NOMO-1 treated with DMSO at 0.1 percent for 48 hours (cell line): ENCODE results near the gene HNRNPR.
"Not testable (repeated sequence)": the region's sequence is repeated elsewhere in the genome, so short reads cannot be mapped to it uniquely, and the experiment has no call there.

Experiments used
- DNase-seq: peaks from one replicate; lab custom pipeline; 2025; ENCODE audit not compliant: unreplicated experiment; lab: John Stamatoyannopoulos, UW

HNRNPR gene

DNA sequence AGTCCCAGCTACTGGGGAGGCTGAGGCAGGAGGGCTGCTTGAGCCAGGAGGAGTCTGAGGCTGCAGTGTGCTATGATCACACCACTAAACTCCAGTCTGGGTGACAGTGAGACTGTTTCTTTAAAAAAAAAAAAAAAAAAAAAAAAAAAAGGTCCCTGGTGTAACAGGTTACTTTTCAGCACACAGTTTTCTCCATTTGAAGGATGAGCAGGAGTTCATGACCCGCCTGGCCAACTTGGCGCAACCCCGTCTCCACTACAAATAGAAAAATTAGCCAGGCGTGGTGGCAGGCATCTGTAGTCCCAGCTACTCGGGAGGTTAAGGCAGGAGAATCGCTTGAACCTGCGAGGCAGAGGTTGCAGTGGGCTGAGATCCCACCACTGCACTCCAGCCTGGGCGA lies 12.4 kb downstream of the HNRNPR start:
- no peak for DNase-seq

- no peak for DNase-seq
These were observed 13.2 kb downstream of the HNRNPR start for GRCh38 chr1:23330846-23331245.

- no peak for DNase-seq
These were observed 18.7 kb downstream of the HNRNPR start for GRCh38 chr1:23325393-23325792.

GRCh38 chr1:23322770-23323169 lies 21.3 kb downstream of the HNRNPR start:
- no peak for DNase-seq

DNA sequence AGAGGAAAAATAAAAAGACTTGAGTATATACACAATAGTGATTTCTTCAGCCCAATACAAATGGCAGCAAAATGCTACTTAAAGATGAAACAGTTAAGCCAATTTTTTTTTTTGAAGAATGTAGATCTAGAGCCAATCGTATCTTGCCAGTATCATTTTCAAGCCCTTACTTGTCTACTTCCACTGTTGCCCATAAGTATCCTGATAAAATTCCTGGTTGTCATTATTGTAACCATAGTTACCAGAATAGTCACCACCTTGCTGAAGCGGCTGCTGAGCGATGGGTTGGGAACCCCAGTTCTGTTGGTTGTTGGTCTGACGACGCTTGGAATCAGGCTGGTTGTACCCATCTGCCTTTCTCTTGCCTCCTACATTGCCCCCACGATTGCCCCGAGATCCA lies 33.8 kb downstream of the HNRNPR start:
- not testable (repeated sequence) for DNase-seq

DNA sequence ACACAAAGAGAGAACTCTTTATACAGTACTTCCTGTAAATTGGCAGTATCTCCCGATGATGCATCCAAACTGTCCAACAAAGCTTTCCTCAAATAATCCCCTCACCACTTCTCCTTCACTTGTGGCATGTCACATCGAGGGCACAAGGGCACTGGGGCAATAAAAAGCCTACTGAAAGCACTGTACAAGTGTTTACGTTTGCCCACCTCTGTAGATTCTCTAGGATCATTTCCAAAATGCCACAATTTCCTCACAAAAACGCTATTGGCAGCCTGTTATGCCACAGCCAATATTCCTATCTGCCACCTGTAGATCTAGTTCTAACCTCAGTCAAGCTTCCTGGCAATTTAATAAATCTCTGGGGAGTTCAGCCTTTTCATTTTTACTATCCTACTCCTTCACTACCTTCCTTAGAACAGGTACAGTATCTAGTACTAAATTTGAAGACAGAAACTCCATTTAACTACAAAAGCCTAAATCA lies 39.9 kb downstream of the HNRNPR start:
- no peak for DNase-seq

DNA sequence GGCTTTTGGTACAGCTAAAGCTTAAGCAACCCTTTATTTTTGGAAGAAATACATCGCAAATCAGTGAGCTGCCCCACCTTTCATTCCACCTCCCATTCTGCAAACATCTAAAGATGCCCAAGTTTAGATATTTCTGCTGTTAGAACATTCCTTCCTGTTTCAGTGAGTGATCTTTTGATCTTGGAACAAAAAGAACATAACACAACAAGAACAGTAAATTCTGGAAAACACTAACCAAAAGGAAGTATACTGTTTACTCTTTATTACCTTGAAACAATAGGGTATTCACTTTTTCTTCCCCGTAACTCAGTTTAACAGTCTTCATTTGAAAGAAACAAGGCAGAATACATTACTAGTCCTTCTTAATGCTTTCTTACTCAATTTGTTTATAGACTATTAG lies 40.6 kb downstream of the HNRNPR start:
- no peak for DNase-seq

DNA sequence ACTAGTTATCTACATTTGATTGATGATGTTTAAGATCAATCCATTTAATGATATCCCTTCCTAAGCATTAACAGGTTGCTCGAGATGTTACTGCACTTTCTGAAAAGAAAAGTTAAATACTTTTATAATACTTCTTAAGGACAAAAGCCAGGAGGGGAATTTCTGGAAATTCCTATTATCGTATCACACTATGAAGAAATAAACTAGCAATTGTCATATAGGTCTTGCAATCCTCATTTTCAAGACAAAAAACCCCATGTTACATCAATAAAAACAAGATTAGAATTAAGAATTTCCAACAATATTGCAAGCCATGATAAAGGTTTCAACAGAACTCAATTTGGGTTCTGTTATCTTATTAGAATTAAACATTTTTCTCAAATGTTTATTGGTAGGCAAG lies 47.2 kb downstream of the HNRNPR start:
- DNase-seq, result no peak

GRCh38 chr1:23291706-23292105 lies 52.4 kb downstream of the HNRNPR start:
- DNase-seq, result no peak

DNA sequence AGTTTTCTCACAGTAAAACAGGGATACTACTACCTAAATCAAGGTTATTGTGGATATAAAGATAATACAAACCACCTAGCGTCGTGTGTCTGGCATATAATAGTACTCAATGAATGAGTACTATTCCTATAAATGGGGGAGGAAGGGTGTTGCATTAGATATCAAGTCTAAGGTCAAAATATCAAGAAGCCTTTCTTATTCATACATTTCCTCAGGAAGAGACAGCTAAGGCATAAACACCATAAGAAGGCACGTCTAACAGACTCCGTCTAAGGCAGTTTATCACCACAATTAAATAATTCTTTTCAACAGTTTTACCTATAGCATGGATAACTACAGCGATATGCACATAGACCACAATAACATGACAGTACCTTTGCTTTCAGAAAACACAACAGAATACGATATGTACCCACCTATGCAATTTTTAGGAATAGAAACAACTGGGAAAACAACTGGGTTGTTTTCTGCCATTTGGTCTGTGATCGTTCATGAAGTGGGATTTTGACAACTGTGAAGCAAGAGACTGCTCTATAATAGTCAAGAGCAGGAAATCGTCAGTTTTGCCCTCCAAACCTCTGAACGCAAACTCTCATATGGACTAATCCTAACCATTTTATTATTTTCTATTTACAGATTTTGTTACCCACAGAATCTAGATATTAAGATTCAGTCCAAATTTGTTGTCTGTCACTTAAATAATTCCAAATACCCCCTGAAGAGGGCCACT lies 53.1 kb downstream of the HNRNPR start:
- DNase-seq, result no peak

GRCh38 chr1:23288671-23289070 lies 55.4 kb downstream of the HNRNPR start:
- no peak for DNase-seq

DNA sequence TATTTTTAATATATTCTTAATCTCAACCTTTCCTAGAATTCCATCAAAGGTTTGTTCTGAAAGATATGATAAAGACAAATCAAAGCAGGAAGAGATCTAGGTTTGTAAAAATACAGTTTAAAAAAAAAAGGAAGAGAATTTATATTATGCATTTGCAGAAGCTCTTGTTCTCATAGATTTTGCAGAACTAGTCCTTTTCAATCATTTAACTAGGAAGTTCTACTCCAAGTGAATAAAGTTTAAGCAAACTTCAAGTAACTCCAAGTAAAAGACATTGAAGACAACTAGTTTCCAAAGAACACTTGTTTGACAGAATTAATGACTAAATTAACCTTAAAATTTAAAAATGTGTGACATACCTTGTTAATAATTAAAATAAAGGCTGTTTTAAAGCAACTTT lies 55.9 kb downstream of the HNRNPR start:
- DNase-seq, result peak; percentile 68

GRCh38 chr1:23286401-23286800 lies 57.7 kb downstream of the HNRNPR start:
- DNase-seq, result no peak

DNA sequence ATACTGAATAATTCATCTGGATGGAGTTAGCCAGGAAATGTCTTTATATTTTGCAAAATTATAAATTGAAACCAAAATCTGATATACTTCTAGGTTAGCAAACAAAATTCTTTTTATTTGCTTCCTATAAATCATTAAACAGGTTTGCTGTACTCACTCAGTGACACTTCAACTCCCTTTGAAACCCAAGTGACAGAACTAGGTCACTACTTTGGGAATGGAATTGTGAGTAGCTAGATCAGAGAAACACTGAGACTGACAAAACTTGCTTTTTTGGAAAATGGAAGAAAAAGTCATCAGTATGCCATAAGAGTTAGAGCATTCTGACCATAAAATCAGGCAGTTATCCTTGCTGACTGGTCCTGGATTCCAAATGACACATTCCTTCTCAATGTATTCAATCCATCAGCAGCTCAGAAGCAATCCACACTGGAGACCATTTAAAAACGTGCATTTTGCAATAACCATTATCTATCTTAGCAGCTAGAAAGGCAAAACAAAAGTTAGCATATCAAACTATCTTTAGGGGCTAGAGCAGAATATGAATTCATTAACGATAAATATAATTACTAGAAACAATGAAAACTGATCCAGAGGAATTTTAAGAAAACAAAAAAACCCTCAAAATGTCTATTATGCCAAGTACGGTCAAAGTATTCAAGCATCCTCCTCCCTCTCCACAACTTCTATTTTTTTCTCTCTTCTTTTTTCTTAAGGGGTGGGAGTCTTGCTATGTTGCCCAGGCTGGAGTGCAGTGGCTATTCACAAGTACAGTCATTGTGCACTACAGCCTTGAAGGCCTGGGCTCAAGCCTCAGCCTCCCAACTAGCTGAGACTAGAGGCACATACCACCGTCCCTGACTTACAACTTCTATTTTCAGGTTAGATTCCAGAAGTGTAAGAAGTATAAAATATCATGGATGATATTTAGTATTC lies 60.1 kb downstream of the HNRNPR start:
- no peak for DNase-seq

- DNase-seq, result peak; percentile 98
These were observed 61.1 kb downstream of the HNRNPR start for GRCh38 chr1:23282957-23283356.

GRCh38 chr1:23278717-23279116 lies 65.4 kb downstream of the HNRNPR start:
- no peak for DNase-seq

DNA sequence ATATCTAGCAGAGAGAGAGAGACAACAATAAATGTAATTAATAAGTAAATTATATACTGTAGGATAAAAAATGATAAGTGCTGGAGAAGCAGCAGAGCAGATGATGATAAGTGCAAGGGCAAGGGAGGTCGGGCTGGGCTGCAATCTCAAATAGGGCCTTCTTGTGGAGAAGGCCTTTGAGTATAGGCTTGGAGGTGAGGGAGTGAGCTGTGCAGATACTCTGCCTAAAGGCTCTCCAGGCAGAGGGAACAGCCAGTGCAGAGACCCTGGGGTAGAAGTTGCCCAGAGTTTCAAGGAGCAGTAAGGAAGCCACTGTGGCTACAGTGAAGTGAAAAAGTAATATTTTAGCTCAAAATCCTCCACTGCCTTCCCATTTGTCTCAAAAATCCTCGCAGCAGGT lies 67.6 kb downstream of the HNRNPR start:
- no peak for DNase-seq

DNA sequence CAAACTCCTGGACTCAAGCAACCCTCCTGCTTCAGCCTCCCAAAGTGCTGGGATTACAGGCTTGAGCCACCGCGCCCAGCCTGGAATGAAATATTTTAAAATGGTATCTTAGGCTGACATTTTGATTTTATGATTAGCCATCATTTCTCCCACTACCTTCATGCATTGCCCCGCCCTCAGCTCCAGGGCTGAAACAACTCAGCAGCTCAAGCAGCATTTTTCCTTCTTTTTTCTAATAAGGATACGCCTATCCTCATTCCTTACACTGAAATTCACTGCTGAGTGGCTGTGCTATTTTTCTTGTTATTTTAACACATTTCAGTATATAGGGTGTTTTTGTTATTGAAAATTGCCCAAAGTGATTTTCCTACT lies 70.0 kb downstream of the HNRNPR start:
- DNase-seq, result no peak

- no peak for DNase-seq
These were observed 70.5 kb downstream of the HNRNPR start for GRCh38 chr1:23273450-23274133.

DNA sequence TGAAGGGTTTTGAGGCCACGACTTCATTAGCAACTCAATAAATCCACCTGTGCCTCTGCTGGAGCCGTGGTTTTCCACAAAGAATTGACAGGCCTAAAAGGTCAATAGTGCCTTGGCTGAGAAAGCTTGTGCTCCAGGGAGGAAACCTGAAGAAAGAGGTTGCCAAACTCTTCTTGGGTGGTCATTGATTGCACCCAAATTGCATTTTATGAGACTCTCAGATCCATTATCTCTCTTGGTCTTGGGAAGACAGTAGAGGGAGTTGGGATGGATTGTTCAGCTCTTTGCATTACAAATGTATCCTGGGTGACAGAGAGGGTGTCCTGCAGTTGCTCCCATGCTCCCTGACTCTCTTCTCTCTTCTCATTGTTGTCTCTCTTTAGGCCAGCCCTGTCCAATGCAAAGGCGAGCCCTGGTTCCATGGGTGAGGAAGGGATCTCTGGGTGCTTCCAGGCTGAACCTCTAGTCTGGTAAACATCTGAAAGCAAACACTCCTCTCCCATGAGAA lies 80.7 kb downstream of the HNRNPR start:
- no peak for DNase-seq

GRCh38 chr1:23258082-23258481 lies 86.0 kb downstream of the HNRNPR start:
- not testable (repeated sequence) for DNase-seq
